HFFc6 (cell line): Measurements from ENCODE around the gene CRISPLD2. TPM values are rescaled to one million over a fixed set of nuclear protein-coding genes. Genes with fewer than 3 reads are reported as not detected.

Experiments used
- DNase-seq: peaks from one replicate; pipeline ENCODE4 v3.0.0-alpha.2; 2018
- H3K27ac Mint-ChIP-seq: 2 replicates; pipeline ENCODE4 v1.8.0; 2020; ENCODE audit warnings: mild to moderate bottlenecking, mixed read lengths
- H3K27me3 Mint-ChIP-seq: 2 replicates; pipeline ENCODE4 v1.8.0; 2021; ENCODE audit warnings: mild to moderate bottlenecking, moderate library complexity, mixed read lengths; ENCODE audit not compliant: insufficient read depth
- H3K36me3 Mint-ChIP-seq: 2 replicates; pipeline ENCODE4 v1.8.0; 2021; ENCODE audit warnings: low read depth, mixed read lengths
- H3K4me1 Mint-ChIP-seq: 2 replicates; pipeline ENCODE4 v1.8.0; 2020; ENCODE audit warnings: low read depth, mixed read lengths
- H3K4me3 Mint-ChIP-seq: 2 replicates; pipeline ENCODE4 v1.8.0; 2020; ENCODE audit warnings: mild to moderate bottlenecking, moderate library complexity, mixed read lengths
- H3K9me3 Mint-ChIP-seq: 2 replicates; pipeline ENCODE4 v1.8.0; 2020; ENCODE audit warnings: mild to moderate bottlenecking, mixed read lengths
- total RNA-seq, 6 experiments: library from RNA; stranded (reverse); fragmentation: NEBNext Ultra II Directional; extraction: Animal tissue kit (Norgen Biotek cat#: 25700); gene quantifications; 2 replicates in 1 of 6; 3 replicates in 5 of 6; pipeline ENCODE4 v1.2.3, GENCODE V29; 2021
- TF ChIP-seq, protein P1 (sequence below): fragments of 200-600 bp; sonication (generic); IDR thresholded peaks from 2 replicates; pipeline ENCODE4 v1.5.0; 2021; ENCODE audit warnings: antibody characterized with exemption, mild to moderate bottlenecking

CRISPLD2 gene
- total RNA-seq, 6 experiments from 2014 or later = 12.2 to 15.5 (median 13.6) TPM

DNA sequence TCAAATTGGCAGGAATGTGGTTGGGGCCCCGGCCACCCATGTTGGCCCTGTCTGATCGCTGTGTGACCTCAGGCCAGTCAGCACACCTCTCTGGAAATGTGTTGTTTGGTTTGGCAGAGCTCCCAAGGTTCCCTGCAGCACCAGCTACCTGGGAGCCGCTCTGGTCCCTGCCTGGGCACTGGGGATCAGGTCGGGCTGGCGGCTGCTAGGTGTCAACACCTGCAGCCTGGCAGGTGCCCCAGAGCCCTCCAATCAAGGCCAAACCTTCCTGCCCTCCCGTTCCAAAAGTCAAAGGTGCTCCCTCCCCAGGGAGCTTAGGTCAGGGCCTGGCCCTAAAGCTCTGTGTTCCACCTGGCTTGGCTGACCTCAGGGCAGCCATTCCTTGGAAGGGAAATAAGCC, 135.6 kb downstream of the CRISPLD2 start:
- Mint-ChIP-seq H3K4me1 (no peaks in the 10 kb centered on the region), H3K36me3 (no peaks in the 10 kb centered on the region), H3K9me3 (no peaks in the 10 kb centered on the region), H3K4me3 (no peak overlapping the region), H3K27me3 (no peaks in the 10 kb centered on the region; the same call in none of the 2 replicates), H3K27ac (no peak overlapping the region)
- no peak for DNase-seq
- TF ChIP-seq, protein P1, sequence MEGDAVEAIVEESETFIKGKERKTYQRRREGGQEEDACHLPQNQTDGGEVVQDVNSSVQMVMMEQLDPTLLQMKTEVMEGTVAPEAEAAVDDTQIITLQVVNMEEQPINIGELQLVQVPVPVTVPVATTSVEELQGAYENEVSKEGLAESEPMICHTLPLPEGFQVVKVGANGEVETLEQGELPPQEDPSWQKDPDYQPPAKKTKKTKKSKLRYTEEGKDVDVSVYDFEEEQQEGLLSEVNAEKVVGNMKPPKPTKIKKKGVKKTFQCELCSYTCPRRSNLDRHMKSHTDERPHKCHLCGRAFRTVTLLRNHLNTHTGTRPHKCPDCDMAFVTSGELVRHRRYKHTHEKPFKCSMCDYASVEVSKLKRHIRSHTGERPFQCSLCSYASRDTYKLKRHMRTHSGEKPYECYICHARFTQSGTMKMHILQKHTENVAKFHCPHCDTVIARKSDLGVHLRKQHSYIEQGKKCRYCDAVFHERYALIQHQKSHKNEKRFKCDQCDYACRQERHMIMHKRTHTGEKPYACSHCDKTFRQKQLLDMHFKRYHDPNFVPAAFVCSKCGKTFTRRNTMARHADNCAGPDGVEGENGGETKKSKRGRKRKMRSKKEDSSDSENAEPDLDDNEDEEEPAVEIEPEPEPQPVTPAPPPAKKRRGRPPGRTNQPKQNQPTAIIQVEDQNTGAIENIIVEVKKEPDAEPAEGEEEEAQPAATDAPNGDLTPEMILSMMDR = no peak

DNA sequence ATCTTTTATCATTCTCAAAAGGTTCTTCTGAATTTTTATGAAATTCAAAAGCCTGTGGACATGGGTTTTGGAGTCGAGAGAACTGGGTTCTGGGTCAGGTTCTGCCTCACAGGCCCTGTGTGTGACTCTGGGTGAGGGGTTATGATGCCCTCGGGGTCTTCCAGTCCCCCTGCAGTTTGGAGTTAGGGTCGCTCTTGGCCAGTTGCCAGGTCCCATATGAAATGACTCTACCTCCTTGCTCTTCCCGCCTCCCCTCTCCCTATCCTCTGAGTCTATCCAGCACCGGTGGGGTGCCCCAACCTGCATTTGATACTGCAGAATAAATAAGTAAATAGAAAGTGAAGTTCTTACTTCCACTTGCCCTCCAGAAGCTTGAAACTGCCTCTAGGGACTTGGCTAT, 137.4 kb downstream of the CRISPLD2 start:
- Mint-ChIP-seq H3K27ac (no peak overlapping the region), H3K4me1 (no peaks in the 10 kb centered on the region), H3K4me3 (no peak overlapping the region), H3K27me3 (peaks cover 4% of the 10 kb centered on the region), H3K36me3 (no peaks in the 10 kb centered on the region), H3K9me3 (no peaks in the 10 kb centered on the region)
- TF ChIP-seq, protein P1 = no peak
- no peak for DNase-seq

DNA sequence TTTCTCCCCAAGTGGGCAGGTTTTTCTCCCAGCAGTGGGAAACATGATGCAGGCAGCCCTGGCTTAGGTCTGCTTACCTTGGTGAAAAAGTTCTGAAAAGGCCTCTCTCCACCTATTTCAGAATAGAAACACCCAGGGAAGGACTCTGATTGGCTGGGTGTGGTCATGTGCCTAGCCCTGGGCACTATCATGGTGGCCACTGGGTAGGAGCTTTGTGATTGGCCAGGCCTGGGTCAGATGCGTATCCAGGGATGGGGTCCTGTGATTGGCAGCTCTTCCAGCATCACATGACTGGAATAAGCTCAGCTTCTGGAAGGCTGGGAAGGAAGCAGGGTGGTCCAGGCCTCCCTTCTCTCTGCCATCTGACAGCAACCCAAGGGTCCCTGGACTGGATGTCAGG, 138.0 kb downstream of the CRISPLD2 start:
- H3K36me3 Mint-ChIP-seq = no peaks in the 10 kb centered on the region
- H3K27me3 Mint-ChIP-seq = peaks cover 5% of the 10 kb centered on the region
- DNase-seq = no peak
- H3K9me3 Mint-ChIP-seq = no peaks in the 10 kb centered on the region
- H3K27ac Mint-ChIP-seq = no peak overlapping the region
- H3K4me3 Mint-ChIP-seq = no peak overlapping the region
- H3K4me1 Mint-ChIP-seq = no peaks in the 10 kb centered on the region
- TF ChIP-seq, protein P1 = no peak

Other genes starting within 250 kb of the CRISPLD2 start
- 100 to 1,000 TPM; 580 to 681 (median 632) TPM for gene COTL1, start 201.9 kb upstream of the CRISPLD2 start, total RNA-seq
- 10 to 100 TPM; 37.6 to 58.3 (median 40.7) TPM for gene KLHL36, start 171.5 kb upstream of the CRISPLD2 start, total RNA-seq
- gene USP10, start 120.0 kb upstream of the CRISPLD2 start, total RNA-seq = 100 to 1,000 TPM in 2 of 6 experiments, 10 to 100 TPM in 4; 83.2 to 106 (median 92.3) TPM
- gene ZDHHC7, start 191.6 kb downstream of the CRISPLD2 start, total RNA-seq = 10 to 100 TPM; 73.9 to 90.4 (median 78.1) TPM
- 10 to 100 TPM; 12.5 to 15.4 (median 13.8) TPM for gene KIAA0513, start 207.8 kb downstream of the CRISPLD2 start, total RNA-seq